Measurements from ENCODE around the gene DAW1.
"Not testable (repeated sequence)": the region's sequence is repeated elsewhere in the genome, so short reads cannot be mapped to it uniquely, and the experiment has no call there.

The DAW1 gene

DNA sequence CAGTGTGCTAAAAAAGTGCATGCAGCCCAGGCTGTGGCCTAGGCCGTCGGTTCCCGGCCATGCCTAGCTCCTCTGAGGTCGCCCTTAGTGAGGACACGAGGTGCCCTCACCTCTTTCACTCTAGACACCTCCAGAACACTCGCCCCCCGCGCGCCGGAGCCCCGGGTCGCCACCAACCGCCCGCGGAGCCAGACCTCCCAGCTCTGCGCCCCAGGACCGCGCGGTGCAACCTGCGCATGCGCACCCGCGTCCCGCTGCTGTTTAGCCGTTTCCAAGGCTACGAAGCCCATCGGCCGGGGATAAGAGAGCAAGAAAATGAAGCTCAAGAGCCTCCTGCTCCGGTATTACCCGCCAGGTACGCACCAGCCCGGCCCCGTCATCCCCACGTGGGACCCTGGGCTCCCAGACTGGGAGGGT, at the start of gene DAW1:
Gene DAW1, plus strand, starts transcription at position 257 of the 417 bp plus-strand sequence. Its CDS starts 59 bp downstream, at position 316.
- no peak for DNase-seq (ENCODE audit: low read depth in 2 of 2)

GRCh38 chr2:227822416-227823003, 48.9 kb upstream of the DAW1 start:
- DNase-seq (ENCODE audit: low read depth in 2 of 2) = no peak

- no peak for DNase-seq (ENCODE audit: low read depth in 2 of 2)
These were observed 47.5 kb upstream of the DAW1 start for GRCh38 chr2:227823922-227824321.

- no peak for DNase-seq (ENCODE audit: low read depth in 2 of 2)
These were observed 46.7 kb upstream of the DAW1 start for GRCh38 chr2:227824711-227825110.

GRCh38 chr2:227826019-227826521, 45.4 kb upstream of the DAW1 start:
- no peak for DNase-seq (ENCODE audit: low read depth in 2 of 2)

DNA sequence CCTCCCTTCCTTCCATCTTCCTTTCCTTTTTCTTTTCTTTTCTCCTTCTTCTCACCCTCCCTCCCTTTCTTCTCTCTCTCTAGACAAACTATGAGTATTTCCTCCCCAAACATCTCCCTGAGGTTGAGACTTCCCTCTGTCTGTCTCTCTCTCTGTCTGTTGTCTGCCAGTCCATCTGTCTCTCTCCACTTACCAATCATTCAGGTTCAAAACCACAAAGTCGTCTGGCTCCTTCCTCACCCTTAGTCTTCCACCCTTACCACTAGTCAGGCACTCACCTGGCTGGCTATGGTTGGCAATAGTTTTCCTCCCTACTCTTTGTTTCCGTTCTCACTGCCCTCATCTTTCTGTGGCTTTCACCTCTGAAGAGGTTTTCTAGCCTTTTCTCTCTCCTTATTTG, 44.9 kb upstream of the DAW1 start:
- no peak for DNase-seq (ENCODE audit: low read depth in 2 of 2)

GRCh38 chr2:227827143-227827542, 44.3 kb upstream of the DAW1 start:
- no peak for DNase-seq (ENCODE audit: low read depth in 2 of 2)

DNA sequence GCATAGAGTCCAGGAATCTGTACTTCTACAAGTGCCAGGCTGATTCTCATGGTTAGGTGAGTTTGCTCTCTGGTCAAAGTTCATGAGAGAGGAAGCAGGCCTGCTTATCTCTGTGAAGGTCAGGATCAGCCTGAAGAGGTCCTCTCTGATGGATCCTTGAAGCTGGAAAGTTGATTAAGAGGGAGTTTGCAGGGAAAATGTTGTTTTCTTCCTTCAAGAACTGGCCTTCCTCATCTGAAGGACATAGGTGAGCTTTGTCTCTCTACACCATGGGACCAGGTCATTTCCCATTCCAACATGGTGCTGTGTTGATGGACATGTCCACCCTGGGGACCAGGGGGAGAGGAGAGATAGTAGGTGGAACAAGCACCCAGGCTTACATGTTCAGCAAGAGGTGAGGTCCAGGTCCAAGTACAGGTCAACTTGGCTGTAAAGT, 42.9 kb upstream of the DAW1 start:
- no peak for DNase-seq (ENCODE audit: low read depth in 2 of 2)

DNA sequence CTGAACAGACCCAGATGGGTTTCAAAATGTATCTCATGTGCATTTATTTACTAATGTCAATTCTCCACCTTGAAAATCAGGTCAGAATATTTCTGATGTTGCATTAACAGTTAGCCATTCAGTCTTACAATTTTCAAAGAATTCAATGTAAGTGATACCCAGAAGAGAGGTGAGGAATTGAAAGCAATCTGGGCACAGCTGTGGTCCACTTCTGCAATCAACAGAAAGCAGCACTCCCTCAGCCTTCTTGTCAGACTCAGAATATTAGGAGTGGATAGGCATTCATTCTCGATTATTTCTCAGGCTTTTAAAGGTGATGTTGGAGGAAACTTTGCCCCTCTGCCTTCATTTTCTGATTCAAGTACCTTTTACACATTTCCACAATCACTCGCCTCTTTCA, 42.1 kb upstream of the DAW1 start:
- no peak for DNase-seq (ENCODE audit: low read depth in 2 of 2)

DNA sequence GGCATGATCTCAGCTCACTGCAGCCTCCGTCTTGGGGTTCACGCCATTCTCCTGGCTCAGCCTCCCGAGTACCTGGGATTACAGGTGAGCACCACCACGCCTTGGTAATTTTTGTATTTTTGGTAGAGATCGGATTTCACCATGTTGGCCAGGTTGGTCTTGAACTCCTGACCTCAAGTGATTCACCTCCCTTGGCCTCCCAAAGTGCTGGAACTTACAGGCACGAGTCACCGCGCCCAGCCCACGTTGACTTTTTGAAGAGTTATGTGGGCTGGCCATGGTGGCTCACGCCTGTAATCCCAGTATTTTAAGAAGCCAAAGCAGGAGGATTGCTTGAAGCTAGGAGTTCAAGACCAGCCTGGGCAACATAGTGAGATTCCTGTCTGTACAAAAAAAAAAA, 37.0 kb upstream of the DAW1 start:
- no peak for DNase-seq (ENCODE audit: low read depth in 2 of 2)

DNA sequence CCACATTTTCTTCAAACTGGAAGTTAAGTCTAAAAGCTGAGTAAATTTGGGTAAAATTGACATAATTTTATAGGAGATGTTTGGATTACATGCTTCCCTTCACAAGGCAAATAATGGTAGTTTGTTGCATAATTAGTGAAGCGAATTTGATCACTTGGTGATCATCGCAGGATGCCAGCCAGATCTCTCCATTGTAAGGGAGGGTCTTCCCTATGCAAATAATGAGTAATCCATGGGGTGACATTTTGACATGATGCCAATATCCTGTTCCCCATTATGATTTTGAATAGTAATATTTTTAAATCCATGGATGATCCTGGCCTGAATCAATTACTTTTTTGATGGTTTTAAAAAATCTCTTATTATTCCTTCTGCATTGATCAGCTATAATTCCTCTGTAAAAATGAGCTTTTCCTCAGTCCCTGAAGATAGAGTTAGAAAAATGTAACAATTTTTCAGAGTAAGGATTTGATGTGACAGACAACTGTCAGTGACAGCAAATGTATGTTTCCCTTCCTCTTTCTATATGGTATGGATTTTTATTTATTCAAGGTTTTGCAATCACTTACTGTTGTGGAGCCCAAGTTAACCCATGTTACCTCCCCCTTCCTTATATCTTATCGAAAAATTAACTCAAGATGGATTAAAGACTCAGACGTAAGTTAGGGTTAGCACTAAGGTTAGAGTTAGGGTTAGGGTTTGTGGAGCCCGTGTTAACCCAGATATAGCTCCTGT, 36.3 kb upstream of the DAW1 start:
- no peak for DNase-seq (ENCODE audit: low read depth in 2 of 2)

- not testable (repeated sequence) for DNase-seq (ENCODE audit: low read depth in 2 of 2)
These were observed 31.9 kb upstream of the DAW1 start for GRCh38 chr2:227839339-227840129.

- no peak for DNase-seq (ENCODE audit: low read depth in 2 of 2)
These were observed 24.6 kb upstream of the DAW1 start for GRCh38 chr2:227846831-227847230.

DNA sequence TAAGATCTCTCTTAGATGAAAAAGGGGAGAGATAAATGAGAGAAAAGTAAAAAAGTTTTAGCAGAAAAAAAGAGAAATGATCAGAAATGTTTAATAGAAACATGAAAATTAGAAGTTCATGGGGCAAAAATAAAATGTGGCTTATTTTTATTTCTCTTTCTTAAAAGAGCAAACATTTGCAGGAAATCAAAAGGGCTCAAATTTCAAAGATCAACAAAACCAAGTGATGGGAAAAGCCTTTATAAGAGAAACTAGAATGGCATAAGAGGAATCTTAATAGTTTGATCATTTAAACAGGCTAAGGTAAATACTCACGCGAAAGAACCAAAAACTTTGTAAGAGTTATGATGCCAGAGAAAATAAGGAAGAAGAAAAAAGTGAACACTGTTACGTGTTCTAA, 23.3 kb upstream of the DAW1 start:
- DNase-seq (ENCODE audit: low read depth in 2 of 2) = no peak

DNA sequence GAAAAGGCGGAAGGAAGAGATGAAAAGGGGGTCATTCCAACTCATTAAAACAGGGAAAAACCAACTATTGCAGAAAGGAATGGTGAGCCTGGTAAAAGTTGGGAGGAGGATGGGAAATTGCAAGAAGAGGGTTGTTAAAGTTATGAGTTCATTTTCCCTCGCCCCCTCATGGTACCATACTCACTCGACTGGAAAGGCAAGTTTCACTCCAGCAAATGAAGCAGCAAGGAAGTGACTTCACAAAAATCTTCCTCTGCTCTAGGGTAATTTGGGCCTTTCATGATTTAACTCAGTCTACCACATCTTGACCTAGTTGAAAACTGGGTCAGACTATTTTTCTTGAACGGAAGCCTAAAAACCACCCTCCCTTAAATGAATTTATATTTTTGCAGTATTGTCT, 22.8 kb upstream of the DAW1 start:
- no peak for DNase-seq (ENCODE audit: low read depth in 2 of 2)

DNA sequence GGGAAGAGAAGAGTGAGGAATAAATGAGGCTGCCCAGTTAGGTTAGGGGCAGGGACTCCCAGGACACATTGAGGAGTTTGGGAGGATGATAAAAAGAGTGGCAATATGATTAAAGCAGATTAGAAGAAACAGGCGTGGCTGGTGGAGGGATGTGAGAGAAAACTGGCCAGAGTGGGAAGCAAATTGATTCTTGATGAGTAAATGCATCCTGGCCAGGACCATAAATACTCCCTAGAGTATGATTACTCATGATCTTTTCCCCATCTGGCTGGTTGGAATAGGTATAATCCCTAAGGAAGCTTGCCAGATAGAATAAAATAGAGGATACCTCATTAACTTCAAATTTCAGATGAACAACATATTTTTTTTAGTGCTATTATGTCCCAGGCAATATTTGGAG, 21.5 kb upstream of the DAW1 start:
- no peak for DNase-seq (ENCODE audit: low read depth in 2 of 2)

- no peak for DNase-seq (ENCODE audit: low read depth in 2 of 2)
These were observed 18.2 kb upstream of the DAW1 start for GRCh38 chr2:227853204-227853629.

DNA sequence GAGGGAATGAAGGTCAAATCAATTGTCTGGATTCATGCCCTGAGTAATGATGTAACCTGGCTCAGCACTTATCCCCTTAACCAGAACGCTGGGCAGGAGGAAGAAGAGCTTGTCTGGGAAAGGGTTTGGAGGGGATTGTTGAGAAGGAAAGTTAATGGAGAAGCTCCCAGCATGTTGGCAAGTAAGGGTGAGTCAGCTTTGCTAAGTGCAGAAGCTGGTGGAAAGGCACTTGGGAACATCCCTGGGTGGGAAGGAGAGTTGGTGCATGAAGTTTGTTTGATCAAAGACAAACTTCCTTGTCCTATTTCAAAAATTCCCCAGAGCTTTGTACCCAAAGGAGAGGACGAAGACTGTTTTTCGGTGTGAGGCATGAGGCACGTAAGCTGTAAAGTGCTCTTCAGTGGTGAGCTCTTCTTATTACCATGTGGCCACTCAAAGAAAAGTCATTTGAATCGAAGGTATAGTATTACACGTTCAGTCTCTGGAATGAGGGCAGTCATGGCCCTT, 17.6 kb upstream of the DAW1 start:
- DNase-seq (ENCODE audit: low read depth in 2 of 2) = no peak

GRCh38 chr2:227855440-227855839, 16.0 kb upstream of the DAW1 start:
- DNase-seq (ENCODE audit: low read depth in 2 of 2) = no peak

- no peak for DNase-seq (ENCODE audit: low read depth in 2 of 2)
These were observed 14.7 kb upstream of the DAW1 start for GRCh38 chr2:227856697-227857096.

GRCh38 chr2:227860221-227860641, 11.2 kb upstream of the DAW1 start:
- DNase-seq (ENCODE audit: low read depth in 2 of 2) = no peak

GRCh38 chr2:227861011-227861410, 10.4 kb upstream of the DAW1 start:
- DNase-seq (ENCODE audit: low read depth in 2 of 2) = no peak
